ENCODE measurements around the gene SYNJ2.

DNA sequence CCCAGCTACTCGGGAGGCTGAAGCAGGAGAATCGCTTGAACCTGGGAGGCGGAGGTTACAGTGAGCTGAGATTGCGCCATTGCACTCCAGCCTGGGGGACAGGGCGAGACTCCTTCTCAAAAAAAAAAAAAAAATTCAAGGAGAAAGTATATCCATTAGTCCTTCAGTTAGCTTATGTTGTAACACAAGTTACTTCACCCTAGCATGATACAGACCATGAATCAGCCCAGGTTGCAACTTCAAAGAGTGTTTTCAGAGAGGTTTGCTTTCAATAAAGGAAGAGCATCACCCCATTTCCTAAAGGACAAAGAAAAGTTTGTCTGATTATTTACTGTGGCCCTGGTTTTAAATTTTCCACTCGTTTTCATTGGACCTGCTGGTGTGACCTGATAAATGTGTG, 113.4 kb downstream of the SYNJ2 start:
- TF ChIP-seq POLR2A (IDR thresholded peaks at IDR 0.05) = no peak
- no peak for TF ChIP-seq CTCF (IDR thresholded peaks at IDR 0.05)

Measured in heart left ventricle (tissue), 13 donors.